HL-60 (cell line): ENCODE results near the gene CFAP299.

Source experiments
- DNase-seq, 2 experiments: peaks; one replicate each; pipeline ENCODE4 v3.0.0-alpha.2; 2010 to 2020; ENCODE audit warnings: low read depth in 1 of 2, low spot score in 1 of 2
- H3K27ac ChIP-seq: fragments of 250-450 bp; sonication (Bioruptor Pico); replicated peaks from 2 replicates; pipeline ENCODE4 v1.5.1; 2020; ENCODE audit warnings: mild to moderate bottlenecking, moderate library complexity
- H3K27me3 ChIP-seq: fragments of 250-450 bp; sonication (Bioruptor Pico); 2 replicates; pipeline ENCODE4 v1.5.1; 2021; ENCODE audit warnings: mild to moderate bottlenecking, moderate library complexity; ENCODE audit not compliant: insufficient read depth, poor library complexity, severe bottlenecking
- H3K4me3 ChIP-seq: replicated peaks from 2 replicates; pipeline ENCODE4 v1.5.1; 2011; ENCODE audit warnings: mild to moderate bottlenecking, control low read depth, low read length; ENCODE audit not compliant: insufficient read depth
- GABPA ChIP-seq: IDR thresholded peaks from 2 replicates; pipeline ENCODE4 v1.6.1; 2012; ENCODE audit warnings: low read depth
- POLR2AphosphoS5 ChIP-seq: IDR thresholded peaks from 2 replicates; pipeline ENCODE4 v1.6.1; 2012; ENCODE audit warnings: low read depth
- SPI1 ChIP-seq: IDR thresholded peaks from 2 replicates; pipeline ENCODE4 v1.6.1; 2012; ENCODE audit warnings: low read depth, mild to moderate bottlenecking, borderline replicate concordance
- TF ChIP-seq, protein P1 (sequence below): IDR thresholded peaks from one replicate; pipeline ENCODE4 v1.5.1; 2011; ENCODE audit warnings: low read length, control low read depth, inconsistent platforms; ENCODE audit not compliant: insufficient read depth
- TF ChIP-seq, protein P2 (sequence below): IDR thresholded peaks from 2 replicates; pipeline ENCODE4 v1.6.1; 2012; ENCODE audit warnings: low read depth; ENCODE audit not compliant: insufficient replicate concordance

CFAP299 gene

DNA sequence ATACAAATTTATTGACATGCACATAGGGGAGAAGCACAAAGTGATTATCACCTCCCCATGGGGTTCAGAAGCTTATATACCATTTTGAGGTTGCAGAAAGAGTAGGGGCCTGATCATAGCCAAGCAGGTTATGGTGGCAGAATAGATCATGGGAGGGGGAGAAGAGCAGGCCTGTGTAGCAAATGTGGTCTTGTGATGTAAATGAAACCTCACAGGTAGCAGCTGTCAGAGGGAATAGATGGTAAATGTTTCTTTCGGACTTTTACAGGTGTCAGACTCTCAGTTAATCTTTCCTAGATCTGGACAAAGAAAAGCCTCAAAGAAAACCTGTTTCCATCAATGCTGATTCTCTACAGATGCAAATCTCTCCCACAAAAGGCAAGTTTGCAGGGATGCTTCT lies 84.4 kb downstream of the CFAP299 start:
- TF ChIP-seq, protein P1, sequence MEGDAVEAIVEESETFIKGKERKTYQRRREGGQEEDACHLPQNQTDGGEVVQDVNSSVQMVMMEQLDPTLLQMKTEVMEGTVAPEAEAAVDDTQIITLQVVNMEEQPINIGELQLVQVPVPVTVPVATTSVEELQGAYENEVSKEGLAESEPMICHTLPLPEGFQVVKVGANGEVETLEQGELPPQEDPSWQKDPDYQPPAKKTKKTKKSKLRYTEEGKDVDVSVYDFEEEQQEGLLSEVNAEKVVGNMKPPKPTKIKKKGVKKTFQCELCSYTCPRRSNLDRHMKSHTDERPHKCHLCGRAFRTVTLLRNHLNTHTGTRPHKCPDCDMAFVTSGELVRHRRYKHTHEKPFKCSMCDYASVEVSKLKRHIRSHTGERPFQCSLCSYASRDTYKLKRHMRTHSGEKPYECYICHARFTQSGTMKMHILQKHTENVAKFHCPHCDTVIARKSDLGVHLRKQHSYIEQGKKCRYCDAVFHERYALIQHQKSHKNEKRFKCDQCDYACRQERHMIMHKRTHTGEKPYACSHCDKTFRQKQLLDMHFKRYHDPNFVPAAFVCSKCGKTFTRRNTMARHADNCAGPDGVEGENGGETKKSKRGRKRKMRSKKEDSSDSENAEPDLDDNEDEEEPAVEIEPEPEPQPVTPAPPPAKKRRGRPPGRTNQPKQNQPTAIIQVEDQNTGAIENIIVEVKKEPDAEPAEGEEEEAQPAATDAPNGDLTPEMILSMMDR: no peak
- TF ChIP-seq SPI1: no peak
- TF ChIP-seq GABPA: no peak
- TF ChIP-seq POLR2AphosphoS5: no peak
- TF ChIP-seq, protein P2, sequence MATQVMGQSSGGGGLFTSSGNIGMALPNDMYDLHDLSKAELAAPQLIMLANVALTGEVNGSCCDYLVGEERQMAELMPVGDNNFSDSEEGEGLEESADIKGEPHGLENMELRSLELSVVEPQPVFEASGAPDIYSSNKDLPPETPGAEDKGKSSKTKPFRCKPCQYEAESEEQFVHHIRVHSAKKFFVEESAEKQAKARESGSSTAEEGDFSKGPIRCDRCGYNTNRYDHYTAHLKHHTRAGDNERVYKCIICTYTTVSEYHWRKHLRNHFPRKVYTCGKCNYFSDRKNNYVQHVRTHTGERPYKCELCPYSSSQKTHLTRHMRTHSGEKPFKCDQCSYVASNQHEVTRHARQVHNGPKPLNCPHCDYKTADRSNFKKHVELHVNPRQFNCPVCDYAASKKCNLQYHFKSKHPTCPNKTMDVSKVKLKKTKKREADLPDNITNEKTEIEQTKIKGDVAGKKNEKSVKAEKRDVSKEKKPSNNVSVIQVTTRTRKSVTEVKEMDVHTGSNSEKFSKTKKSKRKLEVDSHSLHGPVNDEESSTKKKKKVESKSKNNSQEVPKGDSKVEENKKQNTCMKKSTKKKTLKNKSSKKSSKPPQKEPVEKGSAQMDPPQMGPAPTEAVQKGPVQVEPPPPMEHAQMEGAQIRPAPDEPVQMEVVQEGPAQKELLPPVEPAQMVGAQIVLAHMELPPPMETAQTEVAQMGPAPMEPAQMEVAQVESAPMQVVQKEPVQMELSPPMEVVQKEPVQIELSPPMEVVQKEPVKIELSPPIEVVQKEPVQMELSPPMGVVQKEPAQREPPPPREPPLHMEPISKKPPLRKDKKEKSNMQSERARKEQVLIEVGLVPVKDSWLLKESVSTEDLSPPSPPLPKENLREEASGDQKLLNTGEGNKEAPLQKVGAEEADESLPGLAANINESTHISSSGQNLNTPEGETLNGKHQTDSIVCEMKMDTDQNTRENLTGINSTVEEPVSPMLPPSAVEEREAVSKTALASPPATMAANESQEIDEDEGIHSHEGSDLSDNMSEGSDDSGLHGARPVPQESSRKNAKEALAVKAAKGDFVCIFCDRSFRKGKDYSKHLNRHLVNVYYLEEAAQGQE: no peak
- no peak for DNase-seq
- Histone ChIP-seq H3K27ac (no peak overlapping the region), H3K4me3 (no peak overlapping the region), H3K27me3 (no peaks in the 10 kb centered on the region)

- Histone ChIP-seq H3K27ac (no peak overlapping the region), H3K27me3 (no peaks in the 10 kb centered on the region), H3K4me3 (no peak overlapping the region)
- TF ChIP-seq, protein P1: no peak
- TF ChIP-seq POLR2AphosphoS5: no peak
- TF ChIP-seq, protein P2: no peak
- no peak for TF ChIP-seq SPI1
- no peak for TF ChIP-seq GABPA
- no peak for DNase-seq
These were observed 85.1 kb downstream of the CFAP299 start for GRCh38 chr4:80420638-80421037.

GRCh38 chr4:80422727-80423404 lies 87.3 kb downstream of the CFAP299 start:
- Histone ChIP-seq H3K27ac (no peak overlapping the region), H3K4me3 (no peak overlapping the region), H3K27me3 (no peaks in the 10 kb centered on the region)
- TF ChIP-seq, protein P2: no peak
- TF ChIP-seq SPI1 (no peak), GABPA (no peak), POLR2AphosphoS5 (no peak)
- TF ChIP-seq, protein P1: no peak
- no peak for DNase-seq
